MCF 10A (cell line): ENCODE results near the gene ARID5A. TPM values are rescaled to one million over a fixed set of nuclear protein-coding genes. Genes with fewer than 3 reads are reported as not detected.

ENCODE experiments used
- Bru-seq: library from RNA; stranded (reverse); fragments of 400-500 nt; gene quantifications from one replicate; lab custom pipeline; 2021; lab: Mats Ljungman, UMichigan
- BruChase-seq, 2 experiments: library from RNA; stranded (reverse); fragments of 400-500 nt; gene quantifications; one replicate each; lab custom pipeline; 2021; lab: Mats Ljungman, UMichigan
- BruUV-seq: library from RNA; stranded (reverse); fragments of 400-500 nt; replicated peaks from 2 replicates; lab custom pipeline; 2021; lab: Mats Ljungman, UMichigan
- CTCF ChIA-PET: fragments of 300-600 bp; sonication (Branson Sonifier 250); formaldehyde crosslinking; extraction: SDS; loops from one replicate; lab custom pipeline; 2021; ENCODE audit warnings: antibody characterized with exemption, inconsistent platforms; lab: Yijun Ruan, JAX
- POLR2A ChIA-PET: fragments of 300-600, 350-650 bp; sonication (Branson Sonifier 250); formaldehyde crosslinking; extraction: SDS; loops from one replicate; lab custom pipeline; 2020; ENCODE audit warnings: antibody characterized with exemption, inconsistent platforms; lab: Yijun Ruan, JAX
- DNase-seq: peaks from one replicate; pipeline ENCODE4 v3.0.0-alpha.2; 2018; ENCODE audit not compliant: unreplicated experiment
- H3K27ac Mint-ChIP-seq: one replicate; pipeline ENCODE4 v1.8.0; 2022; ENCODE audit warnings: mild to moderate bottlenecking, low read depth, mixed read lengths; ENCODE audit not compliant: unreplicated experiment
- H3K27me3 Mint-ChIP-seq: one replicate; pipeline ENCODE4 v1.8.0; 2022; ENCODE audit warnings: mixed read lengths; ENCODE audit not compliant: insufficient read depth, unreplicated experiment
- H3K36me3 Mint-ChIP-seq: one replicate; pipeline ENCODE4 v1.8.0; 2022; ENCODE audit warnings: mild to moderate bottlenecking, moderate library complexity, mixed read lengths; ENCODE audit not compliant: insufficient read depth, unreplicated experiment
- H3K4me1 Mint-ChIP-seq: one replicate; pipeline ENCODE4 v1.8.0; 2022; ENCODE audit warnings: mixed read lengths; ENCODE audit not compliant: insufficient read depth, unreplicated experiment
- H3K4me3 Mint-ChIP-seq: one replicate; pipeline ENCODE4 v1.8.0; 2022; ENCODE audit warnings: mild to moderate bottlenecking, moderate library complexity, mixed read lengths; ENCODE audit not compliant: unreplicated experiment
- H3K9me3 Mint-ChIP-seq: one replicate; pipeline ENCODE4 v1.8.0; 2022; ENCODE audit warnings: mixed read lengths; ENCODE audit not compliant: unreplicated experiment
- intact Hi-C: fragments of 100-400 bp; cut with micrococcal nuclease; formaldehyde crosslinking; loops from 2 replicates; pipeline ENCODE4 v1.14.1; 2022
- long read RNA-seq: library from polyadenylated mRNA; stranded (forward); transcript quantifications from one replicate; pipeline ENCODE4 v2.0.0, GENCODE V29; 2022
- total RNA-seq: library from RNA; stranded (reverse); gene quantifications from 2 replicates; pipeline ENCODE4 v1.2.3, GENCODE V29; 2022
- TF ChIP-seq, protein P1 (sequence below): fragments of 200-600 bp; IDR thresholded peaks from one replicate; pipeline ENCODE4 v1.8.0; 2022; ENCODE audit warnings: antibody characterized with exemption, mild to moderate bottlenecking; ENCODE audit not compliant: unreplicated experiment

ARID5A gene, protein sequence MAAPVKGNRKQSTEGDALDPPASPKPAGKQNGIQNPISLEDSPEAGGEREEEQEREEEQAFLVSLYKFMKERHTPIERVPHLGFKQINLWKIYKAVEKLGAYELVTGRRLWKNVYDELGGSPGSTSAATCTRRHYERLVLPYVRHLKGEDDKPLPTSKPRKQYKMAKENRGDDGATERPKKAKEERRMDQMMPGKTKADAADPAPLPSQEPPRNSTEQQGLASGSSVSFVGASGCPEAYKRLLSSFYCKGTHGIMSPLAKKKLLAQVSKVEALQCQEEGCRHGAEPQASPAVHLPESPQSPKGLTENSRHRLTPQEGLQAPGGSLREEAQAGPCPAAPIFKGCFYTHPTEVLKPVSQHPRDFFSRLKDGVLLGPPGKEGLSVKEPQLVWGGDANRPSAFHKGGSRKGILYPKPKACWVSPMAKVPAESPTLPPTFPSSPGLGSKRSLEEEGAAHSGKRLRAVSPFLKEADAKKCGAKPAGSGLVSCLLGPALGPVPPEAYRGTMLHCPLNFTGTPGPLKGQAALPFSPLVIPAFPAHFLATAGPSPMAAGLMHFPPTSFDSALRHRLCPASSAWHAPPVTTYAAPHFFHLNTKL
- total RNA-seq (3.0 and 3.4 TPM in 2 replicates), Bru-seq, nascent RNA (percentile 51 among the genes with signal in this experiment), BruChase-seq, experiment 1, labeled RNA remaining after a 6-hour chase (percentile 44 among the genes with signal in this experiment), BruChase-seq, experiment 2, labeled RNA remaining after a 2-hour chase (percentile 47 among the genes with signal in this experiment)
- long read RNA-seq, transcript ARID5A-201 (7 exons, 2,188 nt) = major isoform, 7 of 15 reads
- long read RNA-seq, partial matches to known transcripts = 2 of 15 reads
- long read RNA-seq, other reads (novel, unspliced or antisense) = 1 of 15 reads

DNA sequence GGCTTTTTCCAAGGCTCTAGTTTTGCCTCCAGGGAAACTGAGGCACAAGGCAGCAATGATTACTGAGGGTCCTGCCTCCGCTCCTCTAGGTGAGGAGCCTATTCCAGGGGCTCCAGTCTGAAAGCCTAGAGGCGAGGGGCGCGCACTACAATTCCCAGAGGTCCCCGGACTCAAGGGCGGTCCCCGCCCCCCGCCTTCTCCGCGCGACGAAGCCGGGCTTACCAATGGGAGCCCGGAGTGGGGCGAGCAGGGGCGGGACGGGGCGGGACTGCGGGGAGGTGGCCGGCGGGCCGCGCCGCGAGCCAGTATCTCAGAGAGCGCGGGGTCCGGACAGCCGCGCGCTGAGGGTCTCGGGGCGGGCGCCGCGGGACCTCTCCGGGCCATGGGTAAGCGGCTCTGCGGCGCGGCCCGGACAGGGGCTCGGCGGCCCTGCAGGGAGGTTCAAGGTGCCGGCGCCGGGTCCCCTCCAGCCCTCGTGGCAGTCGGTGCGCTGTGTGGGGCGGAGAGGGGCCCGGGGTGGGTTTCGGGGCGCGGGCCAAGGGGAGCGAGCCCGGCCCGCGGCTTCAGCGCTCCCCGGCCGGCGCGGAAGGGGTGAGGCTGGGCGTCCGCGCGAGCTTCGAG is at the start of gene ARID5A:
Gene ARID5A, plus strand, starts transcription at position 308 of the 621 bp plus-strand sequence. Its CDS starts 75 bp downstream, at position 383.
- no peaks in the 10 kb centered on the region for H3K9me3 Mint-ChIP-seq
- peaks cover 6% of the 10 kb centered on the region for H3K36me3 Mint-ChIP-seq
- H3K27ac Mint-ChIP-seq = no peak within 1 kb of the TSS
- TF ChIP-seq, protein P1, sequence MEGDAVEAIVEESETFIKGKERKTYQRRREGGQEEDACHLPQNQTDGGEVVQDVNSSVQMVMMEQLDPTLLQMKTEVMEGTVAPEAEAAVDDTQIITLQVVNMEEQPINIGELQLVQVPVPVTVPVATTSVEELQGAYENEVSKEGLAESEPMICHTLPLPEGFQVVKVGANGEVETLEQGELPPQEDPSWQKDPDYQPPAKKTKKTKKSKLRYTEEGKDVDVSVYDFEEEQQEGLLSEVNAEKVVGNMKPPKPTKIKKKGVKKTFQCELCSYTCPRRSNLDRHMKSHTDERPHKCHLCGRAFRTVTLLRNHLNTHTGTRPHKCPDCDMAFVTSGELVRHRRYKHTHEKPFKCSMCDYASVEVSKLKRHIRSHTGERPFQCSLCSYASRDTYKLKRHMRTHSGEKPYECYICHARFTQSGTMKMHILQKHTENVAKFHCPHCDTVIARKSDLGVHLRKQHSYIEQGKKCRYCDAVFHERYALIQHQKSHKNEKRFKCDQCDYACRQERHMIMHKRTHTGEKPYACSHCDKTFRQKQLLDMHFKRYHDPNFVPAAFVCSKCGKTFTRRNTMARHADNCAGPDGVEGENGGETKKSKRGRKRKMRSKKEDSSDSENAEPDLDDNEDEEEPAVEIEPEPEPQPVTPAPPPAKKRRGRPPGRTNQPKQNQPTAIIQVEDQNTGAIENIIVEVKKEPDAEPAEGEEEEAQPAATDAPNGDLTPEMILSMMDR = no peak
- no peaks in the 10 kb centered on the region for H3K27me3 Mint-ChIP-seq
- intact Hi-C loops = loop anchor here (1.0 kb wide), 2 partner anchors 18 to 26 kb away; no protein-coding TSS in a partner anchor
- CTCF ChIA-PET = interaction anchor here (2.4 kb wide), 1 partner anchor 18 kb away, joined by 16 read pairs; no protein-coding TSS in a partner anchor
- peak; percentile 82 for DNase-seq
- peaks cover 30% of the 10 kb centered on the region for H3K4me1 Mint-ChIP-seq
- no TSS peak for BruUV-seq
- H3K4me3 Mint-ChIP-seq = peak within 1 kb of the TSS; percentile 76
- POLR2A ChIA-PET = interaction anchor here (0.5 to 1.1 kb wide), 3 partner anchors 21 to 329 kb away, joined by 3 to 7 read pairs (median 3); no protein-coding TSS in a partner anchor

DNA sequence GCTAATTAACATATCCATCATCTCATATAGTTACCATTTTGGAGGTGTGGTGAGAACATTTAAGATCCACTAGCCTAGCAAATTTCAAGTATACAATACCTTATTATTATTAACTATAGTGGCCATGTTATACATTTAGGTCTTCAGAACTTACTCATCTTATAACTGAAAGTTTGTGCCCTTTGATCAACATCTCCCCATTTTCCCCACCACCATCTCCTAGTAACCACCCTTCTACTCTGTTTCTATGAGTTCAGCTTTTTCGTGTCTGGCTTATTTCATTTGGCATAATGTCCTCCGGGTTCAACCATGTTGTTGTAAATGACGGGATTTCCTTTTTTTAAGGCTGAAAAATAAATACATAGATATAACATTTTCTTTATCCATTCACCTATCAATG is 47.3 kb upstream of the ARID5A start:
- ChIA-PET CTCF (interaction anchor here (0.6 to 1.8 kb wide), 4 partner anchors 20 to 467 kb away, joined by 3 to 10 read pairs (median 4); no protein-coding TSS in a partner anchor), POLR2A (no interaction called here)
- H3K27me3 Mint-ChIP-seq = no peaks in the 10 kb centered on the region
- H3K4me1 Mint-ChIP-seq = peaks cover 12% of the 10 kb centered on the region
- no peak overlapping the region for H3K4me3 Mint-ChIP-seq
- TF ChIP-seq, protein P1 = no peak
- H3K9me3 Mint-ChIP-seq = no peaks in the 10 kb centered on the region
- H3K36me3 Mint-ChIP-seq = no peaks in the 10 kb centered on the region
- H3K27ac Mint-ChIP-seq = no peak overlapping the region
- intact Hi-C loops = no loop called here
- DNase-seq = no peak
- no TSS peak for BruUV-seq

DNA sequence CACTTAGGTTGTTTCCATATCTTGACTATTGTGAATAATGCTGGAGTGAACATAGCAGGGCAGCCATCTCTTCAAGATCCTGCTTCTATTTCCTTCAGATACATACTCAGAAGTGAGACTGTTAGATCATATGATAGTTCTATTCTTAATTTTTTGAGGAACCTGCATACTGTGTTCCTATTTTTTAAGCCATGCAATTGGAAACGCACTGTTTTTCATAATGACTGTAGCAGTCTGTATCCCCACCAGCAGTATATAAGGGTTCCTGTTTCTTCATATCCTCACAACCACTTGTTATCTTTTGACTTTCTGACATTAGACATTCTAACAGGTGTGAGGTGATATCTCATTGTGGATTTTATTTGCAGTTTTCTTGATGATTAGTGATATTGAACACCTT is 46.9 kb upstream of the ARID5A start:
- H3K36me3 Mint-ChIP-seq = no peaks in the 10 kb centered on the region
- H3K27ac Mint-ChIP-seq = no peak overlapping the region
- no peak for DNase-seq
- BruUV-seq = no TSS peak
- CTCF ChIA-PET = interaction anchor here (0.7 to 1.8 kb wide), 2 partner anchors 20 to 83 kb away, joined by 4 to 10 read pairs; no protein-coding TSS in a partner anchor
- intact Hi-C loops = no loop called here
- H3K9me3 Mint-ChIP-seq = peaks cover 2% of the 10 kb centered on the region
- no peaks in the 10 kb centered on the region for H3K27me3 Mint-ChIP-seq
- POLR2A ChIA-PET = no interaction called here
- H3K4me1 Mint-ChIP-seq = peaks cover 12% of the 10 kb centered on the region
- TF ChIP-seq, protein P1 = no peak
- H3K4me3 Mint-ChIP-seq = no peak overlapping the region
